Measurements from ENCODE around the gene ZNF407.

Gene ZNF407

DNA sequence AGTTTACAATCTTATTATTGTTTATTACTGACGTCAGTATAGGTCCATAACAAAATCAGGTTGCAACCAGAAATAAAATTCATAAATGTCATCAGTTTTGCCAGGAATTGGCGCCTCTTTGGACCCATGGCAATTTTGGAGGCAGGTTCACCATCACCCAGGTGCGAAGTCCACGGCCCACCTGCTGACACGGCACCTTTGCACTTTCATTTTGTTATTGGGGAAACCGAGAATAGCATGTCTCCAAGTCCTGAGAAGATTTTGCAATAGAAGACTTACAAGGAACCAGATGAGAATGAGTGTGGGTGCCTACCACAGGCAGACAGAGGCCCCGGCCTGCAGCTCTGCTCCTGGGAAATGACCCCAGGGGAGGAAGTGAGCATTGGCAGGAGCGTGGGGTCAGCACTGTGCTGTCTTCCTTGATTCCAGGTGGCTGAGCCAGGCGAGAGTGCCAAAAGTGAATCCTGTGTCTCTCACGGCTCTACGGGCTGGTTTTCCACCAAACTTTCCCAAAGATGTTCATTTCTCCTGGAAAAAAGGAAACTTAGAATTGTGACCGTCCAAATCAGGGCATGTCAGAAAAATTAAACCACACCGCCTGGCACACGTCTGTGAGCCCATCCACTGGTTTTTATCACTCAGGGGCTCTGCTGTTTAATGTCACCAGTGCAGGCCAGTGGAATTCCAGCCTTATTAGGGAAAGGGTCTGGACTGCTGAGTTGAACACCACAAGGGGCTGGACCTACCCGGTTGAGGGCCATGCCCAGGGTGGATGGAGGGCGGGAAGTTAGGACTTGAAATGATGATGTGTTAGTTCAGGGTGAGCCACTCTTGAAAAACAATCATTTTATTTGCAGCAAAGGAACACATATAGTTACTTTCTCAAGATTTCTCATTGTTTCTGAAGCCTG lies 514.8 kb downstream of the ZNF407 start:
- in situ Hi-C loops (cut with HindIII; ENCODE audit: low sequenced_read_pairs), result no loop called here
- no peak overlapping the region for H3K4me3 ChIP-seq (ENCODE audit: low read depth, low read length)
- DNase-seq (ENCODE audit: low read depth), result no peak
- TF ChIP-seq, protein P1, sequence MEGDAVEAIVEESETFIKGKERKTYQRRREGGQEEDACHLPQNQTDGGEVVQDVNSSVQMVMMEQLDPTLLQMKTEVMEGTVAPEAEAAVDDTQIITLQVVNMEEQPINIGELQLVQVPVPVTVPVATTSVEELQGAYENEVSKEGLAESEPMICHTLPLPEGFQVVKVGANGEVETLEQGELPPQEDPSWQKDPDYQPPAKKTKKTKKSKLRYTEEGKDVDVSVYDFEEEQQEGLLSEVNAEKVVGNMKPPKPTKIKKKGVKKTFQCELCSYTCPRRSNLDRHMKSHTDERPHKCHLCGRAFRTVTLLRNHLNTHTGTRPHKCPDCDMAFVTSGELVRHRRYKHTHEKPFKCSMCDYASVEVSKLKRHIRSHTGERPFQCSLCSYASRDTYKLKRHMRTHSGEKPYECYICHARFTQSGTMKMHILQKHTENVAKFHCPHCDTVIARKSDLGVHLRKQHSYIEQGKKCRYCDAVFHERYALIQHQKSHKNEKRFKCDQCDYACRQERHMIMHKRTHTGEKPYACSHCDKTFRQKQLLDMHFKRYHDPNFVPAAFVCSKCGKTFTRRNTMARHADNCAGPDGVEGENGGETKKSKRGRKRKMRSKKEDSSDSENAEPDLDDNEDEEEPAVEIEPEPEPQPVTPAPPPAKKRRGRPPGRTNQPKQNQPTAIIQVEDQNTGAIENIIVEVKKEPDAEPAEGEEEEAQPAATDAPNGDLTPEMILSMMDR (IDR thresholded peaks at IDR 0.05; ENCODE audit: low read depth, low read length, missing control alignments), result no peak

DNA sequence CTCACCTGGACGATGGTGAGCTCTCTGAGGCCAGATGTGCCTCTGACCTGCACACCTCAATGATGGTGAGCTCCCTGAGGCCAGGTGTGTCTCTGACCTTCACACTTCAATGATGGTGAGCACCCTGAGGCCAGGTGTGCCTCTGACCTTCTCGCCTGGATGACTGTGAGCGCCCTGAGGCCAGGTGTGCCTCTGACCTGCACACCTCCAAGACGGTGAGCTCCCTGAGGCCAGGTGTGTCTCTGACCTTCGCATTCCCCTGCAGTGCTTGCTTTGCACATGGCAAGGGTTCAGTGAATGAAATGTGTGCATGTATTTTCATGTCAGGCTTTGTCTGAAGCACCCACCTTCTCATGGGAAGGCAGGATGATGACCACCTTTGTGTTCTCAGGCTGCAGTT lies 515.8 kb downstream of the ZNF407 start:
- in situ Hi-C loops (cut with HindIII; ENCODE audit: low sequenced_read_pairs), result no loop called here
- H3K4me3 ChIP-seq (ENCODE audit: low read depth, low read length), result no peak overlapping the region
- no peak for DNase-seq (ENCODE audit: low read depth)
- TF ChIP-seq, protein P1 (IDR thresholded peaks at IDR 0.05; ENCODE audit: low read depth, low read length, missing control alignments), result no peak

GRCh38 chr18:75114231-75114764 lies 516.6 kb downstream of the ZNF407 start:
- no peak overlapping the region for H3K4me3 ChIP-seq (ENCODE audit: low read depth, low read length)
- TF ChIP-seq, protein P1 (IDR thresholded peaks at IDR 0.05; ENCODE audit: low read depth, low read length, missing control alignments), result no peak
- in situ Hi-C loops (cut with HindIII; ENCODE audit: low sequenced_read_pairs), result no loop called here
- no peak for DNase-seq (ENCODE audit: low read depth)
